Stomach (tissue), 9 donors: ENCODE results near the gene INPP5K. TPM values are rescaled to one million over a fixed set of nuclear protein-coding genes. Genes with fewer than 3 reads are reported as not detected.
A peak's percentile ranks its signal among the peaks of the same experiment; 100 is the strongest.
"Not testable (repeated sequence)": the region's sequence is repeated elsewhere in the genome, so short reads cannot be mapped to it uniquely, and the experiment has no call there.

ENCODE experiments used
- DNase-seq, 2 donors: peaks; one replicate each; pipeline versions ENCODE4 v3.0.0 to v3.0.0-alpha.2; 2013 to 2019
- H3K27ac ChIP-seq, 5 donors: fragments of 200-600 bp in 4 of 5; sonication (generic) in 4 of 5; one replicate each; pipeline ENCODE4 v1.5.1; 2013 to 2019; ENCODE audit warnings: mild to moderate bottlenecking in 1 of 5, moderate library complexity in 1 of 5
- H3K27me3 ChIP-seq, 3 donors: fragments of 200-600 bp; sonication (generic); one replicate each; pipeline ENCODE4 v1.5.1; 2017 to 2019; ENCODE audit warnings: mixed run types in 1 of 3
- H3K36me3 ChIP-seq, 4 donors: fragments of 200-600 bp; sonication (generic); 1 replicate in 3 of 4; 2 replicates in 1 of 4; pipeline ENCODE4 v1.5.1; 2016 to 2019
- H3K4me1 ChIP-seq, 4 donors: fragments of 200-600 bp; sonication (generic); one replicate each; pipeline ENCODE4 v1.5.1; 2016 to 2019
- H3K4me3 ChIP-seq, 4 donors: fragments of 200-600 bp; sonication (generic) in 3 of 4; one replicate each; pipeline ENCODE4 v1.5.1; 2016 to 2019; ENCODE audit warnings: mild to moderate bottlenecking in 1 of 4
- H3K9me3 ChIP-seq, 4 donors: fragments of 200-600 bp; sonication (generic); one replicate each; pipeline ENCODE4 v1.5.1; 2016 to 2019
- EP300 ChIP-seq: sonication (generic); formaldehyde crosslinking; IDR thresholded peaks from one replicate; pipeline ENCODE4 v1.6.1; 2017; ENCODE audit warnings: antibody characterized with exemption
- POLR2A ChIP-seq, 4 donors: fragments of 450-650 bp; IDR thresholded peaks; one replicate each; pipeline ENCODE4 v1.6.1; 2016; ENCODE audit warnings: antibody characterized with exemption in 4 of 4, control low read depth in 2 of 4, mild to moderate bottlenecking in 1 of 4, moderate library complexity in 1 of 4
- POLR2AphosphoS5 ChIP-seq, 3 donors: sonication (generic); formaldehyde crosslinking; IDR thresholded peaks; one replicate each; pipeline ENCODE4 v1.6.1; 2016; ENCODE audit warnings: antibody characterized with exemption in 3 of 3
- WGBS, 5 donors: extraction: QIAGEN DNeasy Blood & Tissue Kit in 3 of 5; methylation state at CpG; one replicate each; pipeline versions ENCODE4 v1.1.5 to v1.1.7; 2013 to 2018; 5-methylcytosine and 5-hydroxymethylcytosine counted together
- intact Hi-C: fragments of 100-400 bp; cut with DNase I; formaldehyde crosslinking; loops from one replicate; pipeline ENCODE4 v1.15.1; 2023; ENCODE audit warnings: low total_unique reads
- polyA plus RNA-seq, 3 donors: library from polyadenylated mRNA; stranded (reverse); fragments of 200-250 nt; gene quantifications; one replicate each; pipeline ENCODE4 v1.2.3, GENCODE V29; 2013
- total RNA-seq, 5 donors: library from RNA; depleted of rRNA; stranded (reverse); fragments of >200 nt; gene quantifications; one replicate each; pipeline versions ENCODE4 v1.1.0 to v1.2.3, GENCODE V29; 2014 to 2016
- TF ChIP-seq, protein P1 (sequence below), 7 experiments: fragments of 450-650 bp in 4 of 7; fragments of 200-600 bp in 3 of 7; sonication (generic) in 3 of 7; IDR thresholded peaks; one replicate each; pipeline ENCODE4 v1.5.1; 2016 to 2019; ENCODE audit warnings: antibody characterized with exemption in 7 of 7, control low read depth in 2 of 7, mild to moderate bottlenecking in 1 of 7
- donor health status: healthy with polysubstance abuse.
- donor health status: Bipolar disorder and iron deficiency.
- donor health status: healthy.

INPP5K gene
- total and polyA plus RNA-seq, 8 donors, result 22.9 to 97.6 (median 47.6) TPM

- H3K4me3 ChIP-seq, result peak within 1 kb of the TSS; percentile 73 to 100 (median 98)
- WGBS, 5 donors, result 0 to 1% (median 0%) methylated on average over 62 to 93 of the region's 93 CpGs
- peak within 1 kb of the TSS; percentile 96 to 100 (median 99) for H3K27ac ChIP-seq
- H3K9me3 ChIP-seq, result no peaks in the 10 kb centered on the region
- no peaks in the 10 kb centered on the region for H3K27me3 ChIP-seq
- TF ChIP-seq EP300 (no peak), POLR2AphosphoS5 (IDR thresholded peaks at IDR 0.05) (peak; percentile 89 to 98 (median 96)), POLR2A (IDR thresholded peaks at IDR 0.05) (peak in 1 of 4 donors; percentile 27)
- TF ChIP-seq, protein P1, sequence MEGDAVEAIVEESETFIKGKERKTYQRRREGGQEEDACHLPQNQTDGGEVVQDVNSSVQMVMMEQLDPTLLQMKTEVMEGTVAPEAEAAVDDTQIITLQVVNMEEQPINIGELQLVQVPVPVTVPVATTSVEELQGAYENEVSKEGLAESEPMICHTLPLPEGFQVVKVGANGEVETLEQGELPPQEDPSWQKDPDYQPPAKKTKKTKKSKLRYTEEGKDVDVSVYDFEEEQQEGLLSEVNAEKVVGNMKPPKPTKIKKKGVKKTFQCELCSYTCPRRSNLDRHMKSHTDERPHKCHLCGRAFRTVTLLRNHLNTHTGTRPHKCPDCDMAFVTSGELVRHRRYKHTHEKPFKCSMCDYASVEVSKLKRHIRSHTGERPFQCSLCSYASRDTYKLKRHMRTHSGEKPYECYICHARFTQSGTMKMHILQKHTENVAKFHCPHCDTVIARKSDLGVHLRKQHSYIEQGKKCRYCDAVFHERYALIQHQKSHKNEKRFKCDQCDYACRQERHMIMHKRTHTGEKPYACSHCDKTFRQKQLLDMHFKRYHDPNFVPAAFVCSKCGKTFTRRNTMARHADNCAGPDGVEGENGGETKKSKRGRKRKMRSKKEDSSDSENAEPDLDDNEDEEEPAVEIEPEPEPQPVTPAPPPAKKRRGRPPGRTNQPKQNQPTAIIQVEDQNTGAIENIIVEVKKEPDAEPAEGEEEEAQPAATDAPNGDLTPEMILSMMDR (IDR thresholded peaks at IDR 0.05), result no peak
- H3K4me1 ChIP-seq, result peaks cover 43 to 64% (median 58%) of the 10 kb centered on the region in 4 donors
- intact Hi-C loops, result no loop called here
- peaks cover 0 to 9% (median 3%) of the 10 kb centered on the region in 4 donors for H3K36me3 ChIP-seq
- peak; percentile 98 to 99 for DNase-seq
Measured at GRCh38 chr17:1455797-1456599, 60.4 kb downstream of the INPP5K start, which contains the start of gene CRK. Gene CRK, minus strand, starts transcription at chr17:1456232. Its CDS starts 115 bp downstream, at chr17:1456117.

GRCh38 chr17:1455291-1455796 is 61.1 kb downstream of the INPP5K start:
- Histone ChIP-seq H3K9me3 (no peaks in the 10 kb centered on the region), H3K27me3 (no peaks in the 10 kb centered on the region), H3K27ac (peak overlapping the region; percentile 96 to 100 (median 99)), H3K4me1 (peaks cover 37 to 64% (median 54%) of the 10 kb centered on the region in 4 donors), H3K4me3 (peak overlapping the region; percentile 73 to 100 (median 98)), H3K36me3 (peaks cover 0 to 12% (median 4%) of the 10 kb centered on the region in 4 donors)
- WGBS, 5 donors, result 0 to 1% (median 0%) methylated on average over 20 to 31 of the region's 31 CpGs
- peak in 2 of 3 donors; percentile 47 to 75 for TF ChIP-seq POLR2AphosphoS5 (IDR thresholded peaks at IDR 0.05)
- TF ChIP-seq EP300, result no peak
- TF ChIP-seq, protein P1 (IDR thresholded peaks at IDR 0.05), result peak in 5 of 7 experiments; percentile 33 to 58 (median 52)
- TF ChIP-seq POLR2A (IDR thresholded peaks at IDR 0.05), result no peak
- peak; percentile 62 to 88 for DNase-seq
- intact Hi-C loops, result no loop called here

GRCh38 chr17:1454541-1454940 is 61.9 kb downstream of the INPP5K start:
- peaks cover 0 to 17% (median 4%) of the 10 kb centered on the region in 4 donors for H3K36me3 ChIP-seq
- H3K27me3 ChIP-seq, result no peaks in the 10 kb centered on the region
- TF ChIP-seq POLR2A (IDR thresholded peaks at IDR 0.05) (no peak), POLR2AphosphoS5 (IDR thresholded peaks at IDR 0.05) (no peak), EP300 (no peak)
- TF ChIP-seq, protein P1 (IDR thresholded peaks at IDR 0.05), result no peak
- 55 to 64% (median 61%) methylated on average over 9 of the region's 9 CpGs for WGBS, 5 donors
- DNase-seq, result no peak
- peaks cover 38 to 65% (median 54%) of the 10 kb centered on the region in 4 donors for H3K4me1 ChIP-seq
- peak overlapping the region; percentile 73 to 100 (median 98) for H3K4me3 ChIP-seq
- intact Hi-C loops, result no loop called here
- H3K27ac ChIP-seq, result peak overlapping the region; percentile 5 to 100 (median 99)
- no peaks in the 10 kb centered on the region for H3K9me3 ChIP-seq

- H3K9me3 ChIP-seq, H3K27me3 ChIP-seq, intact Hi-C loops: not testable (repeated sequence)
- DNase-seq, result peak in 1 of 2 donors; percentile 43
- whole genome bisulfite sequencing, 5 donors, result 64 to 86% (median 74%) methylated on average over 11 of the region's 11 CpGs
- peak overlapping the region in 1 of 4 donors; percentile 98 for H3K4me3 ChIP-seq
- peaks cover 0 to 25% (median 4%) of the 10 kb centered on the region in 4 donors for H3K36me3 ChIP-seq
- peak overlapping the region in 4 of 5 donors; percentile 4 to 99 (median 68) for H3K27ac ChIP-seq
- peaks cover 39 to 73% (median 61%) of the 10 kb centered on the region in 4 donors for H3K4me1 ChIP-seq
Measured at GRCh38 chr17:1453694-1454093, 62.7 kb downstream of the INPP5K start.
